ENCODE measurements around the gene RPN2. TPM values are rescaled to one million over a fixed set of nuclear protein-coding genes. Genes with fewer than 3 reads are reported as not detected.

The RPN2 gene
- total and polyA plus RNA-seq, 2 donors (not counting 3 experiments of a cell fraction or from before 2014, with no cell fraction given), result 283 to 530 TPM

DNA sequence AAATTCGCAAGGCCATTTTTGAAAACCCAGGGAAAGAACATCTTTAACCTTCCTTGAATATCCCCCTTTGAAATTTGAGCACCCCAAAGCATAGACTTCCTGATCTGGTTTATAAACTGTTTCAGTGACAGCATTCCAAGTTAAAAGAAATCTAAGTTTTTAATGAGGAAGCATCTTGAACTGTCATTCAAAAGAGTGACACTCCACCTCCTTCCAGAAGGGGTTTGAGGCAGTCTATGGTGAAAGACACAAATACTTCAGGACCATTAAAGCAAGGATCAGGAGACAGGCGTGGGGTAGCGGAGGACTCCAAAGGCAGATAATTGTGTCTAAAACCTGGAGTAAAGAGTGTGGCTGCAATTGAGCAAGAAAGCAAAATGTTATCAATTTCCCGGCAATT is 81.8 kb downstream of the RPN2 start:
- FAIRE-seq, result no peak
- Histone ChIP-seq H3K27me3 (ENCODE audit: control insufficient read depth in 2 of 2, insufficient read depth in 2 of 2, low read length in 2 of 2) (peaks cover 7 to 17% of the 10 kb centered on the region in 2 experiments), H2AFZ (ENCODE audit: low read depth, low read length) (no peak overlapping the region), H3K36me3 (ENCODE audit: control insufficient read depth in 2 of 2, extremely low read depth in 1 of 2, insufficient read depth in 2 of 2, low read length in 2 of 2) (no peaks in the 10 kb centered on the region), H3K27ac (ENCODE audit: insufficient read depth, low read depth, low read length) (no peak overlapping the region), H3K79me2 (ENCODE audit: control insufficient read depth, insufficient read depth, low read length) (no peaks in the 10 kb centered on the region), H3K4me3 (replicated peaks in 1 of 3; ENCODE audit: insufficient read depth in 1 of 3, low read depth in 1 of 3, low read length in 3 of 3) (no peak overlapping the region), H3K4me1 (ENCODE audit: control insufficient read depth, extremely low read depth, insufficient read depth, low read length) (no peaks in the 10 kb centered on the region), H3K9ac (replicated peaks; ENCODE audit: extremely low read depth, insufficient read depth, low read length) (no peak overlapping the region), H3K9me1 (replicated peaks; ENCODE audit: control insufficient read depth, extremely low read depth, insufficient read depth, low read length) (no peaks in the 10 kb centered on the region), H3K4me2 (ENCODE audit: insufficient read depth, low read length) (no peak overlapping the region), H3K9me3 (replicated peaks; ENCODE audit: control insufficient read depth, insufficient read depth, low read length) (no peaks in the 10 kb centered on the region), H4K20me1 (replicated peaks; ENCODE audit: control insufficient read depth, extremely low read depth, insufficient read depth, low read length) (no peaks in the 10 kb centered on the region)
- ChIA-PET CTCF (no interaction called here), POLR2A (no interaction called here)
- dilution Hi-C loops (cut with MboI; ENCODE audit: extremely low pct_ligation_motif_present, low sequenced_read_pairs), result loop anchor here (25.0 kb wide), 1 partner anchor 251 kb away; the partner anchor contains the start of gene NNAT
- TF ChIP-seq MYC (IDR thresholded peaks at IDR 0.05; ENCODE audit: low read depth, low read length) (no peak), EZH2 (IDR thresholded peaks at IDR 0.05; ENCODE audit: borderline replicate concordance, low read depth, low read length, severe bottlenecking) (no peak), GATA2 (IDR thresholded peaks at IDR 0.05; ENCODE audit: insufficient read depth, insufficient read length, low read depth, low read length) (no peak), POLR2AphosphoS5 (IDR thresholded peaks at IDR 0.05; ENCODE audit: insufficient read depth, low read depth, low read length) (no peak), POLR2A (IDR thresholded peaks at IDR 0.05; ENCODE audit: low read depth, low read length) (no peak), JUN (IDR thresholded peaks at IDR 0.05; ENCODE audit: borderline replicate concordance, insufficient read depth, insufficient read length, low read depth) (no peak), FOS (IDR thresholded peaks at IDR 0.05; ENCODE audit: borderline replicate concordance, insufficient read depth, low read length) (no peak)
- TF ChIP-seq, protein P1, sequence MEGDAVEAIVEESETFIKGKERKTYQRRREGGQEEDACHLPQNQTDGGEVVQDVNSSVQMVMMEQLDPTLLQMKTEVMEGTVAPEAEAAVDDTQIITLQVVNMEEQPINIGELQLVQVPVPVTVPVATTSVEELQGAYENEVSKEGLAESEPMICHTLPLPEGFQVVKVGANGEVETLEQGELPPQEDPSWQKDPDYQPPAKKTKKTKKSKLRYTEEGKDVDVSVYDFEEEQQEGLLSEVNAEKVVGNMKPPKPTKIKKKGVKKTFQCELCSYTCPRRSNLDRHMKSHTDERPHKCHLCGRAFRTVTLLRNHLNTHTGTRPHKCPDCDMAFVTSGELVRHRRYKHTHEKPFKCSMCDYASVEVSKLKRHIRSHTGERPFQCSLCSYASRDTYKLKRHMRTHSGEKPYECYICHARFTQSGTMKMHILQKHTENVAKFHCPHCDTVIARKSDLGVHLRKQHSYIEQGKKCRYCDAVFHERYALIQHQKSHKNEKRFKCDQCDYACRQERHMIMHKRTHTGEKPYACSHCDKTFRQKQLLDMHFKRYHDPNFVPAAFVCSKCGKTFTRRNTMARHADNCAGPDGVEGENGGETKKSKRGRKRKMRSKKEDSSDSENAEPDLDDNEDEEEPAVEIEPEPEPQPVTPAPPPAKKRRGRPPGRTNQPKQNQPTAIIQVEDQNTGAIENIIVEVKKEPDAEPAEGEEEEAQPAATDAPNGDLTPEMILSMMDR (IDR thresholded peaks at IDR 0.05; ENCODE audit: extremely low read depth in 1 of 2, insufficient read depth in 1 of 2, low read depth in 1 of 2, low read length in 2 of 2), result no peak
- TF ChIP-seq, protein P2, sequence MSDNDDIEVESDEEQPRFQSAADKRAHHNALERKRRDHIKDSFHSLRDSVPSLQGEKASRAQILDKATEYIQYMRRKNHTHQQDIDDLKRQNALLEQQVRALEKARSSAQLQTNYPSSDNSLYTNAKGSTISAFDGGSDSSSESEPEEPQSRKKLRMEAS (IDR thresholded peaks at IDR 0.05; ENCODE audit: insufficient read depth, insufficient read length), result no peak
- no peak for DNase-seq (ENCODE audit: low read depth, low spot score)
- intact Hi-C loops (cut with micrococcal nuclease), result no loop called here
- BruUV-seq (replicated peaks), result no TSS peak
